ENCODE measurements around the gene KLK6.

The KLK6 gene

DNA sequence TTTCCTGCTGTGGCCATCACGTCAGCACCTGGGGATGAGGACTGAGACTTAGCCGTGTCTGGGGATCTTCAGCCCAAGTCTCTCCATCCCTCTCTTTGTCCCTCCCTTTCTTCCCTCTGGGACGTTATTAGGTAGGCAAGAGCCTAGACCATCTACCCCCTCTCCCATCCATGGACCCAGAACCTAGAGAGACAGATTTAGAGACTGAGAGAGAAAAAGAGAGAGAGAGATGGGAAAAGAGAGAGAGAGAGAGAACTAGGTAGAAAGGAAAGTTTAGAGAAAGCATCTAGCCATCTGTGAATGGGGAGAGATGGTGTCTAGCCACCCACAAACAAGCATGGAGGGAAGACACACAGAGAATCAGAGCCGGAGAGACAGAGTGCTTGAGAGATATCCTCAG lies 58.7 kb downstream of the KLK6 start:
- no peak for DNase-seq (ENCODE audit: low spot score)

DNA sequence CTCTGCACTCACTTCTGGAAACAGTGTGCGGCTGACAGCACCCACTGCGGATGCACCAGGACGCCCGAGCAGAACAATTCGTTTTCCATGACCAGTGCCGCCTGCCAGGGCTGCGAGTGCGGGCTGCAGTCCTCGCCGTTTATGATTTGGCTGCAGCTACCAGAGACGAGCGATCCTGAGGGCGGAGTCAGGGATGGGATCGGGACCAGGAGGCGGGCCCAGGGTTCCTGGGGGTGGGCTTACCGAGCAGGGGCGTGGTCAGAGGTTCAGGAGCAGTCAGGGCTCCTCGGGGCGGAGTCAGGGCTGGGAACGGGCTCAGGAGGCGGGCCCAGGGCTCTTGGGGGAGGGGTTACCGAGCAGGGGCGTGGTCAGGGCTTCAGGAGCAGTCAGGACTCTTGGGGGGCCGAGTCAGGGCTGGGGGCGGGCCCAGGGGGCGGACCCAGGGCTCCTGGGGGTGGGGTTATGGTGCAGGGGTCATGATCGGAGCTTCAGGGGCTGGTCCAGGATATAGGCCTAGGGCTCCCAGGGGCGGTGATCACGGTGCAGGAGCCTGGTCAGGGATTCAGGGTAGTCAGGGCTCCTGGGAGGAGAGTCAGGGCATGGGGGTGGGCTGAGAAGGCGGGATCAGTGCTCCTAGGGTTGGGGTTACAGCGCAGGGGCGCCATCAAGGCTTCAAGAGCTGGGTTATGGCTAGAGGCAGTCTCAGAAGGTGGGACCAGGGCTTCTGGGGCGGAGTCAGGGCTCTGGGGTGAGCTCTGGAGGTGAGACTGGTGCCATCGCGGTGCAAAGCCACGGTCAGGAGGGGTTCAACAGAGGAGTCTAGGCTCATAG lies 59.9 kb downstream of the KLK6 start:
- DNase-seq (ENCODE audit: low spot score) = peak; percentile 99
